HepG2 (cell line): ENCODE data around the gene C16orf87. TPM values are rescaled to one million over a fixed set of nuclear protein-coding genes. Genes with fewer than 3 reads are reported as not detected.
A peak's percentile ranks its signal among the peaks of the same experiment; 100 is the strongest.

Experiments used
- AFF4 ChIP-seq: sonication (generic); formaldehyde crosslinking; IDR thresholded peaks from 2 replicates; pipeline ENCODE4 v1.4.0; 2020; ENCODE audit warnings: missing genetic modification reagents
- PLSCR1 ChIP-seq: sonication (generic); formaldehyde crosslinking; IDR thresholded peaks from 2 replicates; pipeline ENCODE4 v1.5.0; 2020; ENCODE audit warnings: missing genetic modification reagents, mild to moderate bottlenecking, borderline replicate concordance
- U2AF1 ChIP-seq: fragments of 200-400 bp; formaldehyde crosslinking; optimal IDR thresholded peaks from 2 replicates; pipeline ENCODE3; 2017; ENCODE audit warnings: mild to moderate bottlenecking, low read depth, low read length
- UBTF ChIP-seq: sonication (generic); formaldehyde crosslinking; IDR thresholded peaks from 2 replicates; pipeline ENCODE4 v1.4.0; 2020; ENCODE audit warnings: mild to moderate bottlenecking, missing genetic modification reagents
- ZBTB38 ChIP-seq: sonication (generic); formaldehyde crosslinking; IDR thresholded peaks from 2 replicates; pipeline ENCODE4 v1.5.1; 2020; ENCODE audit warnings: mild to moderate bottlenecking, missing genetic modification reagents
- ZBTB4 ChIP-seq: sonication (generic); formaldehyde crosslinking; IDR thresholded peaks from 2 replicates; pipeline ENCODE4 v1.4.0; 2020; ENCODE audit warnings: missing genetic modification reagents, mild to moderate bottlenecking, borderline replicate concordance
- ZC3H4 ChIP-seq: sonication (generic); formaldehyde crosslinking; IDR thresholded peaks from 2 replicates; pipeline ENCODE4 v1.4.0; 2020; ENCODE audit warnings: missing genetic modification reagents, borderline replicate concordance
- ZFP90 ChIP-seq: sonication (generic); formaldehyde crosslinking; IDR thresholded peaks from 2 replicates; pipeline ENCODE4 v1.8.0; 2022; ENCODE audit warnings: missing genetic modification reagents, mild to moderate bottlenecking, inconsistent platforms, borderline replicate concordance
- ZFP91 ChIP-seq: sonication (generic); formaldehyde crosslinking; IDR thresholded peaks from 2 replicates; pipeline ENCODE4 v1.9.0; 2022; ENCODE audit warnings: missing genetic modification reagents, mild to moderate bottlenecking, borderline replicate concordance
- ZNF205 ChIP-seq: IDR thresholded peaks from 2 replicates; pipeline ENCODE4 v1.6.1; 2018; ENCODE audit warnings: missing biosample characterization, missing genetic modification reagents
- ZNF501 ChIP-seq: sonication (generic); formaldehyde crosslinking; IDR thresholded peaks from 2 replicates; pipeline ENCODE4 v1.5.1; 2020; ENCODE audit warnings: mild to moderate bottlenecking, moderate library complexity, missing genetic modification reagents
- ZNF607 ChIP-seq: sonication (generic); formaldehyde crosslinking; IDR thresholded peaks from 2 replicates; pipeline ENCODE4 v1.5.1; 2020; ENCODE audit warnings: missing genetic modification reagents, mild to moderate bottlenecking, borderline replicate concordance
- ZNF678 ChIP-seq: sonication (generic); formaldehyde crosslinking; IDR thresholded peaks from 2 replicates; pipeline ENCODE4 v1.4.0; 2020; ENCODE audit warnings: mild to moderate bottlenecking, missing genetic modification reagents
- ZNF737 ChIP-seq: sonication (generic); formaldehyde crosslinking; IDR thresholded peaks from 2 replicates; pipeline ENCODE4 v1.5.0; 2020; ENCODE audit warnings: missing genetic modification reagents, mild to moderate bottlenecking, borderline replicate concordance
- ZSCAN20 ChIP-seq: sonication (generic); formaldehyde crosslinking; IDR thresholded peaks from 2 replicates; pipeline ENCODE4 v1.4.0; 2020; ENCODE audit warnings: missing genetic modification reagents, mild to moderate bottlenecking, borderline replicate concordance
- polyA plus RNA-seq, 8 experiments: library from polyadenylated mRNA; depleted of rRNA in 3 of 8; stranded (reverse) in 7 of 8; unstranded in 1 of 8; fragments of >200 nt; fragmentation: Illumina TruSeq in 4 of 8; extraction: Trizol in 4 of 8; gene quantifications; 2 replicates each; pipeline versions ENCODE4 v1.2.1 to v1.2.3, GENCODE V29; 2011 to 2016; ENCODE audit warnings: low read depth in 4 of 8, missing spikeins in 1 of 8, mixed read lengths in 1 of 8; ENCODE audit not compliant: insufficient read depth in 1 of 8
- total RNA-seq, 5 experiments: library from RNA; depleted of rRNA; stranded (reverse); fragments of >200 nt; fragmentation: Illumina TruSeq; extraction: Trizol; gene quantifications; 2 replicates each; pipeline ENCODE4 v1.2.3, GENCODE V29; 2016; ENCODE audit warnings: low read depth in 1 of 5

The C16orf87 gene
- total and polyA plus RNA-seq, 2 of the 13 experiments (the other 11 are each of a cell fraction or from before 2014, with no cell fraction given): 8.6 to 19.5 TPM

DNA sequence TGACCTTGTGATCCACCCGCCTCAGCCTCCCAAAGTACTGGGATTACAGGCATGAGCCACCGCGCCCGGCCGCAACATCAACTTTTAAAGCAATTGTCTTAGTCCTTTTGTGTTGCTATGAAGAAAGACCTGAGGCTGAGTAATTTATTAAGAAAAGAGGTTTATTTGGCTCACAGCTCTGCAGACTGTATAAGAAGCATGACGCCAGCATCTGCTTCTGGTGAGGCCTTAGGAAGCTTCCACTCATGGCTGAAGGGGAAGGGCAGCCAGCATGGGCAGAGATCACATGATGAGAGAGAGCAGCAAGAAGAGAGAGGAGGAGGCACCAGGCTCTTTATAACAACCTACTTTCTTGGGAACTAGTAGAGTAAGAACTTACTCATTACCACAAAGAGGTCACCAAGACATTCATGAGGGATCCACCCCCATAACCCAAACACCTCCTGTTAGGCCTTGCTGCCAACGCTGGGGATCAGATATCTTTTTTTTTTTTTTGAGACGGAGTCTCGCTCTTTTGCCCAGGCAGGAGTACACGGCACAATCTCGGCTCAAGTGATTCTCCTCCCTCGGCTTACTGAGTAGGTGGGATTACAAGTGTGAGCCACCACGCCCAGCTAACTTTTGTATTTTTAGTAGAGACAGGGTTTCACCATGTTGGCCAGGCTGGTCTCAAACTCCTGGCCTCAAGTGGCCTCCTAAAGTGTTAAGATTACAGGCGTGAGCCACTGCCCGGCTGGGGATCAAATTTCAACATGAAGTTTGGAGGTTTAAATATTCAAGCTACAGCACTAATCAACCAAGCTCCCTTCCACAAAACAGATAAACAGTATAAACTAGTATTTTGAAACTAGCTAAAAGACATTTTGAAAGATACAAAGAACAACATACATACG, 31.8 kb upstream of the C16orf87 start (continued):
- TF ChIP-seq ZNF607 (CRISPR knock-in tag) (no peak), ZNF205 (CRISPR knock-in tag) (no peak), ZFP91 (CRISPR knock-in tag) (no peak), AFF4 (CRISPR knock-in tag) (no peak), ZC3H4 (CRISPR knock-in tag) (no peak), ZBTB4 (peak; percentile 59; the same call in 1 of the 2 replicates), PLSCR1 (CRISPR knock-in tag) (no peak), ZNF501 (CRISPR knock-in tag) (0 out of 2 replicates have a peak, but pooled peaks have one; percentile 42), ZFP90 (CRISPR knock-in tag) (no peak), UBTF (0 out of 2 replicates have a peak, but pooled peaks have one; percentile 26), ZNF678 (CRISPR knock-in tag) (no peak), U2AF1 (no peak), ZNF737 (CRISPR knock-in tag) (no peak), ZBTB38 (peak; percentile 64; the same call in 1 of the 2 replicates), ZSCAN20 (CRISPR knock-in tag) (no peak)
